Hepatocyte (in vitro differentiated cells): Measurements from ENCODE around the gene PANK2. TPM values are rescaled to one million over a fixed set of nuclear protein-coding genes. Genes with fewer than 3 reads are reported as not detected.

Experiments
- DNase-seq: peaks from one replicate; pipeline ENCODE4 v3.0.0-alpha.2; 2016; ENCODE audit warnings: low spot score
- H2AFZ ChIP-seq: fragments of 200-600 bp; sonication (generic); 2 replicates; pipeline ENCODE4 v1.6.0; 2016; ENCODE audit warnings: antibody characterized with exemption, mild to moderate bottlenecking
- H3K27ac ChIP-seq: fragments of 200-600 bp; sonication (generic); 2 replicates; pipeline ENCODE4 v1.5.1; 2016; ENCODE audit warnings: mild to moderate bottlenecking
- H3K27me3 ChIP-seq: fragments of 200-600 bp; sonication (generic); 2 replicates; pipeline ENCODE4 v1.6.1; 2016
- H3K36me3 ChIP-seq: fragments of 200-600 bp; sonication (generic); replicated peaks from 2 replicates; pipeline ENCODE4 v1.5.1; 2016; ENCODE audit warnings: low read depth; ENCODE audit not compliant: insufficient read depth
- H3K4me1 ChIP-seq: fragments of 200-600 bp; sonication (generic); 2 replicates; pipeline ENCODE4 v1.5.1; 2016; ENCODE audit warnings: mild to moderate bottlenecking, moderate library complexity; ENCODE audit not compliant: insufficient read depth
- H3K4me2 ChIP-seq: fragments of 200-600 bp; sonication (generic); 2 replicates; pipeline ENCODE4 v1.6.0; 2016
- H3K4me3 ChIP-seq: fragments of 200-600 bp; sonication (generic); 2 replicates; pipeline ENCODE4 v1.5.1; 2016; ENCODE audit warnings: mild to moderate bottlenecking
- H3K79me2 ChIP-seq: fragments of 200-600 bp; sonication (generic); 2 replicates; pipeline ENCODE4 v1.6.0; 2017; ENCODE audit warnings: mild to moderate bottlenecking
- H3K9me2 ChIP-seq: fragments of 200-600 bp; sonication (generic); replicated peaks from 2 replicates; pipeline ENCODE4 v1.6.0; 2017; ENCODE audit warnings: mild to moderate bottlenecking; ENCODE audit not compliant: insufficient read depth
- H3K9me3 ChIP-seq: fragments of 200-600 bp; sonication (generic); 2 replicates; pipeline ENCODE4 v1.5.1; 2016; ENCODE audit warnings: low read depth, mild to moderate bottlenecking
- H4K20me1 ChIP-seq: fragments of 200-600 bp; sonication (generic); 2 replicates; pipeline ENCODE4 v1.6.0; 2016; ENCODE audit warnings: mild to moderate bottlenecking; ENCODE audit not compliant: insufficient read depth, poor library complexity, severe bottlenecking
- CTCF ChIP-seq: fragments of 200-600 bp; sonication (generic); IDR thresholded peaks from 2 replicates; pipeline ENCODE4 v1.5.1; 2016; ENCODE audit warnings: antibody characterized with exemption, mild to moderate bottlenecking; ENCODE audit not compliant: poor library complexity
- EZH2 ChIP-seq: fragments of 200-600 bp; sonication (generic); IDR thresholded peaks from 2 replicates; pipeline ENCODE4 v1.6.1; 2016; ENCODE audit warnings: antibody characterized with exemption, mild to moderate bottlenecking, borderline replicate concordance
- EZH2phosphoT487 ChIP-seq: fragments of 200-600 bp; sonication (generic); IDR thresholded peaks from one replicate; pipeline ENCODE4 v1.6.1; 2018; ENCODE audit warnings: antibody characterized with exemption, mild to moderate bottlenecking, low read depth, moderate library complexity; ENCODE audit not compliant: unreplicated experiment, severe bottlenecking
- WGBS: methylation state at CpG from one replicate; pipeline ENCODE4 v1.1.6; 2016; ENCODE audit warnings: low lambda C conversion rate; ENCODE audit errors: missing lambda C conversion rate; 5-methylcytosine and 5-hydroxymethylcytosine counted together
- polyA plus RNA-seq: library from polyadenylated mRNA; unstranded; fragments of >200 nt; fragmentation: Nextera tagmentation; extraction: Ambion mirVana; gene quantifications from 2 replicates; pipeline ENCODE4 v1.2.1, GENCODE V29; 2016
- total RNA-seq: library from RNA; depleted of rRNA; stranded (reverse); fragments of >200 nt; gene quantifications from 2 replicates; pipeline ENCODE4 v1.2.3, GENCODE V29; 2014

The PANK2 gene
- total and polyA plus RNA-seq, 2 experiments from 2014 or later, result 24.1 to 37.6 TPM

- Histone ChIP-seq H3K27ac (no peak overlapping the region), H3K9me3 (no peaks in the 10 kb centered on the region), H4K20me1 (no peaks in the 10 kb centered on the region), H3K4me2 (no peak overlapping the region), H3K36me3 (peaks cover 4% of the 10 kb centered on the region), H3K9me2 (no peaks in the 10 kb centered on the region), H3K79me2 (no peaks in the 10 kb centered on the region), H3K4me3 (no peak overlapping the region), H3K27me3 (no peaks in the 10 kb centered on the region), H3K4me1 (no peaks in the 10 kb centered on the region), H2AFZ (no peak overlapping the region)
- WGBS, result 98% methylated on average over 7 of the region's 7 CpGs
- TF ChIP-seq EZH2phosphoT487 (no peak), EZH2 (no peak), CTCF (no peak)
- DNase-seq, result no peak
Measured at GRCh38 chr20:3861191-3861590, 28.0 kb upstream of the PANK2 start.

- peaks cover 4% of the 10 kb centered on the region for H3K36me3 ChIP-seq
Measured at GRCh38 chr20:3862333-3862732, 26.9 kb upstream of the PANK2 start.

GRCh38 chr20:3863317-3863716 lies 25.9 kb upstream of the PANK2 start:
- H3K9me2 ChIP-seq, result no peaks in the 10 kb centered on the region
- H3K36me3 ChIP-seq, result peaks cover 4% of the 10 kb centered on the region
- no peak overlapping the region for H3K27ac ChIP-seq
- H3K4me3 ChIP-seq, result no peak overlapping the region
- H3K4me2 ChIP-seq, result no peak overlapping the region
- H2AFZ ChIP-seq, result no peak overlapping the region
- TF ChIP-seq CTCF (no peak), EZH2phosphoT487 (no peak), EZH2 (no peak)
- no peak for DNase-seq
- H3K27me3 ChIP-seq, result no peaks in the 10 kb centered on the region
- H3K4me1 ChIP-seq, result no peaks in the 10 kb centered on the region
- 89% methylated on average over 7 of the region's 7 CpGs for WGBS
- no peaks in the 10 kb centered on the region for H3K79me2 ChIP-seq
- H4K20me1 ChIP-seq, result no peaks in the 10 kb centered on the region
- H3K9me3 ChIP-seq, result no peaks in the 10 kb centered on the region

More at GRCh38 chr20:3862333-3862732, 26.9 kb upstream of the PANK2 start:
- Histone ChIP-seq H4K20me1 (no peaks in the 10 kb centered on the region), H3K9me3 (no peaks in the 10 kb centered on the region), H3K27me3 (no peaks in the 10 kb centered on the region), H3K9me2 (no peaks in the 10 kb centered on the region), H3K4me2 (no peak overlapping the region), H2AFZ (no peak overlapping the region), H3K4me1 (no peaks in the 10 kb centered on the region), H3K79me2 (no peaks in the 10 kb centered on the region), H3K27ac (no peak overlapping the region), H3K4me3 (no peak overlapping the region)
- WGBS, result 100% methylated on average over 1 of the region's 1 CpG
- no peak for TF ChIP-seq EZH2phosphoT487
- TF ChIP-seq EZH2, result no peak
- no peak for TF ChIP-seq CTCF
- no peak for DNase-seq

- WGBS, result 94% methylated on average over 5 of the region's 5 CpGs
- Histone ChIP-seq H3K4me3 (no peak overlapping the region), H3K27me3 (no peaks in the 10 kb centered on the region), H3K4me1 (no peaks in the 10 kb centered on the region), H3K9me2 (no peaks in the 10 kb centered on the region), H3K36me3 (peaks cover 4% of the 10 kb centered on the region), H3K4me2 (no peak overlapping the region), H2AFZ (no peak overlapping the region), H4K20me1 (no peaks in the 10 kb centered on the region), H3K27ac (no peak overlapping the region), H3K9me3 (no peaks in the 10 kb centered on the region), H3K79me2 (no peaks in the 10 kb centered on the region)
- TF ChIP-seq EZH2phosphoT487 (no peak), CTCF (no peak), EZH2 (no peak)
- no peak for DNase-seq
Measured at GRCh38 chr20:3864518-3864917, 24.7 kb upstream of the PANK2 start.
